Mucosa of stomach (tissue), 1 donor: ENCODE measurements around the gene LPXN.

Experiments used
- H3K27me3 ChIP-seq: one replicate; pipeline ENCODE4 v1.7.0; 2013; ENCODE audit warnings: mild to moderate bottlenecking, low read length; ENCODE audit not compliant: control insufficient read depth, insufficient read depth
- H3K36me3 ChIP-seq: one replicate; pipeline ENCODE4 v1.7.0; 2013; ENCODE audit warnings: low read length; ENCODE audit not compliant: control insufficient read depth, insufficient read depth
- H3K4me1 ChIP-seq: one replicate; pipeline ENCODE4 v1.7.0; 2013; ENCODE audit warnings: mild to moderate bottlenecking, low read length; ENCODE audit not compliant: control insufficient read depth, insufficient read depth
- H3K4me3 ChIP-seq: one replicate; pipeline ENCODE4 v1.7.0; 2013; ENCODE audit warnings: low read length
- H3K9ac ChIP-seq: one replicate; pipeline ENCODE4 v1.7.0; 2013; ENCODE audit warnings: mild to moderate bottlenecking, low read length, moderate library complexity
- H3K9me3 ChIP-seq: one replicate; pipeline ENCODE4 v1.7.0; 2013; ENCODE audit warnings: mild to moderate bottlenecking, low read length, moderate library complexity; ENCODE audit not compliant: control insufficient read depth
- donor health status: Pancreatic carcinoma.

LPXN gene

DNA sequence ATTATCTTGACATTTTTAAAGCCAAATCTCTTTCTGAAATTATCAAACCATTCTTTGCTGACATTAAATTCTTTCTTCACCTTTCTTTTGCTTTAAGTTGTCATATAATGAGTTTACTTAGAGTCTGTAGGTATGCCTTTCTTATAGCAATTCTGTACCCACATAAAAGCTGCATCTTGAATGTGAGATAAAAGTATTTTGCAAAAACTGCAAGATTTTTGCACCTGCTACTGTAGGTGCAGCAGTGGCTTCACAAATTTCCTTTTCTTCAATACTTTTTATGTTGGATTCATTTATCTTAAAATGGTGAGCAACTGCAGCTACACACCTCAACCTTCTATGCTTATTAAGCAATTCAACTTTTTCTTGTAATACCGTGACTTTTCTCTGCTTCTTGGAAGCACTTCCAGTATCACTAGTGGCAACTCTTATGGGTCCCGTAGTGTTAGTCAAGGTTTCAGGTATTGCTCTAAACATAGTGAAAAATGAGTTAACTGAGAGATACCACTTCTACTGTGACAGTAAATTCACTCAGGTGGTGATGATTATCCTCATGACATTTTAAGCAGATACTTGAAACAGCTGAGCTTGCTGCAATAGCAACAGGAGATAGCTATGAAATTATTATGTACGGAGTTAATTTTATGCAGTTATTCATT lies 22.0 kb upstream of the LPXN start:
- Histone ChIP-seq H3K9me3 (no peaks in the 10 kb centered on the region), H3K4me3 (no peak overlapping the region), H3K36me3 (no peaks in the 10 kb centered on the region), H3K4me1 (peaks cover 22% of the 10 kb centered on the region), H3K27me3 (no peaks in the 10 kb centered on the region), H3K9ac (no peak overlapping the region)

GRCh38 chr11:58596621-58597020 lies 21.0 kb upstream of the LPXN start:
- H3K9ac ChIP-seq = no peak overlapping the region
- H3K4me3 ChIP-seq = no peak overlapping the region
- no peaks in the 10 kb centered on the region for H3K27me3 ChIP-seq
- no peaks in the 10 kb centered on the region for H3K9me3 ChIP-seq
- H3K4me1 ChIP-seq = peaks cover 24% of the 10 kb centered on the region
- no peaks in the 10 kb centered on the region for H3K36me3 ChIP-seq

DNA sequence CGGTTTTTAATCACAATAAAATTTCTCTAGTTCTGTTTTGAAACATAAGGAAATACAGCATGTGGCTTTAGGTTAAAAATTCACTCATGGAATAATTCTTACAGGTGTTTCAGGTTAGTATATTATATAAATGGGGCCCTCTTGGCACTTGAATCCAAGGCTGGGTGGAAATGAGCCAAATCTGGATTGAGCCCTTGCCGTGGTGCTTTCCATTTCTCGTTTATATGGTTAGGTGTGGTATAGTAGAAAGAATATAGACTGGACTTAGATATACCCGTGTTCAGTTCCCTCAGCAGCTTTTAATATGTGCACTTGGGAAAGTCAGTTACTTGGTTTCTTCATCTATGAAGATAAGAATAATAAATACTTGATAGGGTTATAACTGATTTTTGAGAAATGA lies 19.2 kb upstream of the LPXN start:
- Histone ChIP-seq H3K4me1 (peaks cover 24% of the 10 kb centered on the region), H3K27me3 (no peaks in the 10 kb centered on the region), H3K4me3 (no peak overlapping the region), H3K36me3 (no peaks in the 10 kb centered on the region), H3K9me3 (no peaks in the 10 kb centered on the region), H3K9ac (no peak overlapping the region)

GRCh38 chr11:58592760-58593472 lies 17.3 kb upstream of the LPXN start:
- H3K36me3 ChIP-seq = no peaks in the 10 kb centered on the region
- H3K9me3 ChIP-seq = no peaks in the 10 kb centered on the region
- peaks cover 24% of the 10 kb centered on the region for H3K4me1 ChIP-seq
- H3K27me3 ChIP-seq = no peaks in the 10 kb centered on the region
- no peak overlapping the region for H3K9ac ChIP-seq
- no peak overlapping the region for H3K4me3 ChIP-seq

DNA sequence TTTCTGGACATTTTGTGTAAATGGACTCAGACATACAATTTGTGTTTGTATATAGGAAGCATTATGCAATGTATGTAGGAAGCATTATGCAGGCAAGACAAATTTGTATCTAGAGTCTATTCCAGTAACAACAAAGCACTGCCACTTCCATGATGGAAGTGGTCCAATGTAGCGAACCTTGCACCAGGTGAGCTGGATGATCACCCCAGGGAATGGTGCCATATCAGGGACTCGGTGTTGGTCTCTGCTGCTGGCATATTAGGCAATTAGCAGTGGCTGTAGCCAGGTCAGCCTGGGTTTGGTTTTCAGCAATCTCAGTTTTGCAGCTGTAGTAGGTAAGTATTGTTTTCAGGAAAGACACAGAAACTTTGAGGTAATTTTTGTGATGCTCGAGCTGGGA lies 16.0 kb upstream of the LPXN start:
- Histone ChIP-seq H3K27me3 (no peaks in the 10 kb centered on the region), H3K4me1 (peaks cover 24% of the 10 kb centered on the region), H3K36me3 (no peaks in the 10 kb centered on the region), H3K9me3 (no peaks in the 10 kb centered on the region), H3K9ac (no peak overlapping the region), H3K4me3 (no peak overlapping the region)

DNA sequence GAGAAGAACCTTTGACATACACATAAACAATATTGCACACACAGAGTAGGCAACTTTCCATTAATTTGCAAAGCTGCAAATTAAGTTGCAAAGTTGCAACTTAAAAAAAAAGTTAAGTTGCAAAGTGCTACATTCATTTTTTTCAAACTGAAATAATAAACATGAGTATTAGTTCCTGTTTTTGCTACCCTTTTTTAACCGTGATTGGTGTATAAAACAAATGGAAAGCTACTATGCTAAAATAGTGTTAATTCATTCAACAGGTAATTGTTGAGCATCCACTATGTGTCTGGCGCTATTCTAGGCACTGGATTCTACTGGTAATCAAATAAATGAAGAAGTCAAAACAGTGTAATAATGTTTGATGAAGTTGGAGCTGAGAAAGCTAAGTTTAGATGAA lies 11.3 kb upstream of the LPXN start:
- H3K9ac ChIP-seq = no peak overlapping the region

DNA sequence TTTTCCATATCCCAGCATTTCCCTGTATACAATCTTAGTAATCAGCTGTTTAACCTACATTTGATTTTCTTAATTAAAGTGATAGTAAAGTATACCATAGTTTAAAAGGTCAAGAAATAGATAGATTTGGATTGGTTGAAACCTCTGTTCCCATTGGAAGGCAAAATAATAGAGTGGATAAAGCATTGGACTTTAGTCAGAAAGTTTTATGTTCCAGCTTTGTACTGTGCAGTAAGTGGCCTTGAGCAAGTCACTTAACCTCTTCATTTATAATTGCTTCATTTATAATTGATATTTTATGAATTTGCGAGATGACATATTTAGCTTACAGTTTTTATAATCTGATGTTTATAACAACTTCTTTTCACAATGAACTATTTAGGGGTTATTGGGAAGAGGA lies 6.8 kb upstream of the LPXN start:
- no peaks in the 10 kb centered on the region for H3K4me1 ChIP-seq
- no peaks in the 10 kb centered on the region for H3K27me3 ChIP-seq
- no peaks in the 10 kb centered on the region for H3K9me3 ChIP-seq
- no peak overlapping the region for H3K9ac ChIP-seq
- H3K36me3 ChIP-seq = no peaks in the 10 kb centered on the region
- no peak overlapping the region for H3K4me3 ChIP-seq

More for the DNA sequence above, 11.3 kb upstream of the LPXN start:
- no peaks in the 10 kb centered on the region for H3K9me3 ChIP-seq
- H3K4me1 ChIP-seq = no peaks in the 10 kb centered on the region
- H3K27me3 ChIP-seq = no peaks in the 10 kb centered on the region
- H3K4me3 ChIP-seq = no peak overlapping the region
- no peaks in the 10 kb centered on the region for H3K36me3 ChIP-seq

DNA sequence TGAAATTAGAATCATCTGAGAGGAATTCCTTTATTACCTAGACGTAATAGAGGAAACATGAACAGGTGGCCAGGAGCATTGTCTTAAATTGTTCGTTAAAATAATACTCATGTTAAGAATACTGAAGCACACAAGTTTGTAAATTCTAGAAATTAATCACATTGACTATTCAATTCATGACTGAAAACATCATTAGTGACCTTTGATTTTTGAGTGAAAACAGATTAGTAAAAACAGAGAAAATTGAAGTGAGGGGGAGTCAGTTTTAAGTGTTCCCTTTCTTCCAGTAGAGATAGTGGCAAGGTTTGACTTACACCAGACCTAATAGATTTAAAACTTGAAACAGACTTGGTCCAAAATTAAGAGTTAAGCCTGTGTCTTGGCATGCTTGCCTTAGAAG lies 4.7 kb upstream of the LPXN start:
- Histone ChIP-seq H3K4me1 (peaks cover 12% of the 10 kb centered on the region), H3K27me3 (no peaks in the 10 kb centered on the region), H3K9ac (peak overlapping the region; percentile 96), H3K9me3 (no peaks in the 10 kb centered on the region), H3K4me3 (no peak overlapping the region), H3K36me3 (no peaks in the 10 kb centered on the region)

- H3K4me1 ChIP-seq = peaks cover 12% of the 10 kb centered on the region
- H3K4me3 ChIP-seq = peak overlapping the region; percentile 60
- H3K27me3 ChIP-seq = no peaks in the 10 kb centered on the region
Observed at GRCh38 chr11:58579192-58580129, 3.8 kb upstream of the LPXN start.

GRCh38 chr11:58578635-58579191 lies 3.1 kb upstream of the LPXN start, which contains the start of gene ZFP91:
Gene ZFP91 (plus strand): TSS chr11:58579063. CDS start chr11:58579282, 219 bp downstream.
- Histone ChIP-seq H3K9me3 (no peaks in the 10 kb centered on the region), H3K27me3 (no peaks in the 10 kb centered on the region), H3K4me1 (peaks cover 15% of the 10 kb centered on the region), H3K9ac (peak within 1 kb of the TSS; percentile 99), H3K4me3 (peak within 1 kb of the TSS; percentile 94), H3K36me3 (no peaks in the 10 kb centered on the region)

More at GRCh38 chr11:58579192-58580129, 3.8 kb upstream of the LPXN start:
- Histone ChIP-seq H3K9me3 (no peaks in the 10 kb centered on the region), H3K9ac (peak overlapping the region; percentile 96), H3K36me3 (no peaks in the 10 kb centered on the region)

- H3K4me3 ChIP-seq = peak overlapping the region; percentile 94
- peak overlapping the region; percentile 99 for H3K9ac ChIP-seq
- H3K27me3 ChIP-seq = no peaks in the 10 kb centered on the region
- H3K4me1 ChIP-seq = peaks cover 20% of the 10 kb centered on the region
- no peaks in the 10 kb centered on the region for H3K36me3 ChIP-seq
- H3K9me3 ChIP-seq = no peaks in the 10 kb centered on the region
Observed at GRCh38 chr11:58578136-58578634, 2.5 kb upstream of the LPXN start.
